NCI-H446 (cell line): ENCODE results near the gene MRPL4.

Experiments used
- DNase-seq, 2 experiments: peaks; one replicate each; lab custom pipeline; 2025; lab: John Stamatoyannopoulos, UW

The MRPL4 gene

DNA sequence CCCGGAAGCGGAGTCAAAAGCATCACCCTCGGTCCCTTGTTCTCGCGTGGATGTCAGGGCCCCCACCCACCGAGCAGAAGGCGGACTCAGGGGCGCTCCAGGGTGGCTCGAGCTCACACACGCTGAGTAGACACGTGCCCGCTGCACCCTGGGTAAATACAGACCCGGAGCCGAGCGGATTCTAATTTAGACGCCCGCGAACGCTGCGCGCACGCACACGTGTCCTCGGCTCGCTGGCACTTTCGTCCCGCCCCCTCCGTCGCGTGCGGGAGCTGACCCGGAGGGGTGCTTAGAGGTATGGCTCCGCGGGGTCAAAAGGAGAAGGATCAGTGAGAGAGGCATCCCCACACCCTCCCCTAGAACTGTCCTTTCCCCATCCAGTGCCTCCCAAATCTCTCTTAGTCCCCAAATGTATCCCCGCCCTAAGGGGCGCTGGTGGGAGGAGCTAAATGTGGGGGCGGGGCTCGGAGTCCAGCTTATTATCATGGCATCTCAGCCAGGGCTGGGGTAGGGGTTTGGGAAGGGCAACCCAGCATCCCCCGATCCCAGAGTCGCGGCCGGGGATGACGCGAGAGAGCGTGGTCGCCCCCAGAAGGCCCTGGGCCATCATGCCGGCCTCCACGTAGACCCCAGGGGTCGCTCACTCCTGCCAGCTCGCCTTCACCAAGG, 37.3 kb downstream of the MRPL4 start:
- DNase-seq = peak; percentile 90 to 91

DNA sequence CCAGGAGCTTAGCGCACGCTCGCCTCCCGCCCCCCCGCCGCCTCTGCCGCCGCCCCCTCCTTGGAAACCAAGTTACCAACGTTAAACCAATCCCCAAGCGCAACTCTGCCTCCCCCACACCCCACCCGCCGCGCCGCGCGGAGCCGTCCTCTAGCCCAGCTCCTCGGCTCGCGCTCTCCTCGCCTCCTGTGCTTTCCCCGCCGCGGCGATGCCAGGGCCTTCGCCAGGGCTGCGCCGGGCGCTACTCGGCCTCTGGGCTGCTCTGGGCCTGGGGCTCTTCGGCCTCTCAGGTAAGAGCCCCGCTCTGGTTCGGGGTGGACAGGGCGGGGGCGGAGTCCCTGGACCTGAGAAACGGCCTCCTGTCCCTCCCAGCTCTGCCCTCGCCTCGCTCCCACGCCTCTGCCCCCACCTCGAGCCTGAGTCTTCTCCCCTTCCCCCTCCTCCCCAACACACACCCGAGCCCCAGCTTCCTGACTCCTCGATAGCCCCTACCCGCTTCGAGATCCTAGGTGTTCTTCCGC, 37.9 kb downstream of the MRPL4 start, which contains the start of gene ICAM5:
TSS of gene ICAM5 (plus strand) at position 117 of the 521 bp plus-strand sequence. CDS start at position 209, 92 bp downstream.
- peak in 1 of 2 experiments; percentile 89 for DNase-seq

DNA sequence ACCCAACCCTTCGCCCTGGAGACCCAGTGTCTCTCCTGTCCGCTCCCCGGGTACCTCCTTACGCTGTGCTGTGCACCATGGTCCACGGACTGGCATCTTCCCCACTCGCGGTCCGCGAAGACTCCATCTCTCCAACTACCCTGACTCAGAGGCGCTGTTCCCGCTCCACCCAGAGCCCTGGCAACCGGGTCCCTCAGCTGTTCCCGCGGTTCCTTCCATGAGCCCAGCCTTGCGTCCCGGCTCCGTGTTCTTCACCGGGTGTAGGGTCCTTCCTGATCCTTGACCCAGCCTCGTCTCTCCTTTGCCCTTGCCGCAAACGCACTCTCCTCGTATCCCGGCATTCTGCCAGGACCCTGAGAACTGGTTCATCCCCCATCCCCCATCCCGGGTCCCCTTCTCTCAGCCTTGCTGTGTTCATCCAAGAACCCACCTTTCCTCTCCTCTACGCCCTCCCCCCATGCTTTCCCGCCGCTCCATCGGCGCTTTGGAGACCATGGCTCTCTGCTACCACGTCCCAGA, 38.4 kb downstream of the MRPL4 start:
- no peak for DNase-seq

DNA sequence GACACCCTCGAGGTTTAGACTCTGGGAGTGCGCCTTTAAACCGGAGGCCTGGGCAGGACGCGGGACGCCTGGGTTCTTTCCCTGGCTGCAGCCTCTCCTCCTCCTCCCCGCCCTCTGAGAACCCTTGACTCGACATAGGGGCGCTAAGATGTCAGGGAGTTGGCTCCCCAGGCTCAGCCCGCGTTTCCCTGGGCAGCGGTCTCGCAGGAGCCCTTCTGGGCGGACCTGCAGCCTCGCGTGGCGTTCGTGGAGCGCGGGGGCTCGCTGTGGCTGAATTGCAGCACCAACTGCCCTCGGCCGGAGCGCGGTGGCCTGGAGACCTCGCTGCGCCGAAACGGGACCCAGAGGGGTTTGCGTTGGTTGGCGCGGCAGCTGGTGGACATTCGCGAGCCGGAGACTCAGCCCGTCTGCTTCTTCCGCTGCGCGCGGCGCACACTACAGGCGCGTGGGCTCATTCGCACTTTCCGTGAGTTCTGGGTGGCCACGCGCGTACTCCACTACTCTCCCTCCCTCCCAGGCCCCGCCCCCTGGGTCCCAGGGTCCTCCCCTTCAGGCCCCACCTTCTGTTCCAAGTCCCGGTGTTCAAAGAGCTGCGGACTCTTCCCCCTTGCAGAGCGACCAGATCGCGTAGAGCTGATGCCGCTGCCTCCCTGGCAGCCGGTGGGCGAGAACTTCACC, 39.0 kb downstream of the MRPL4 start:
- peak in 1 of 2 experiments; percentile 64 for DNase-seq

DNA sequence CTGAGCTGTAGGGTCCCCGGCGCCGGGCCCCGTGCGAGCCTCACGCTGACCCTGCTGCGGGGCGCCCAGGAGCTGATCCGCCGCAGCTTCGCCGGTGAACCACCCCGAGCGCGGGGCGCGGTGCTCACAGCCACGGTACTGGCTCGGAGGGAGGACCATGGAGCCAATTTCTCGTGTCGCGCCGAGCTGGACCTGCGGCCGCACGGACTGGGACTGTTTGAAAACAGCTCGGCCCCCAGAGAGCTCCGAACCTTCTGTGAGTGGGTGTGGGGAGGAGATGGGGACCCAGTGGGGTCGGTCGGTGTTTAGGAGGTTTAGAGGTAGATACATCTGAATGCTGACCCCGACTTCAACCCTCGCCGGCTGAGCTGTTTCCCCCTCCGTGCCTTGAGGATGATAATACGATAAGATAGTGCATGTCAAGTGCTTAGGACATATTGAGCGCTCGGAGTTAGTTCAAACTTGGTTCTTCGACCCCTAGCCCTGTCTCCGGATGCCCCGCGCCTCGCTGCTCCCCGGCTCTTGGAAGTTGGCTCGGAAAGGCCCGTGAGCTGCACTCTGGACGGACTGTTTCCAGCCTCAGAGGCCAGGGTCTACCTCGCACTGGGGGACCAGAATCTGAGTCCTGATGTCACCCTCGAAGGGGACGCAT, 39.7 kb downstream of the MRPL4 start:
- no peak for DNase-seq

DNA sequence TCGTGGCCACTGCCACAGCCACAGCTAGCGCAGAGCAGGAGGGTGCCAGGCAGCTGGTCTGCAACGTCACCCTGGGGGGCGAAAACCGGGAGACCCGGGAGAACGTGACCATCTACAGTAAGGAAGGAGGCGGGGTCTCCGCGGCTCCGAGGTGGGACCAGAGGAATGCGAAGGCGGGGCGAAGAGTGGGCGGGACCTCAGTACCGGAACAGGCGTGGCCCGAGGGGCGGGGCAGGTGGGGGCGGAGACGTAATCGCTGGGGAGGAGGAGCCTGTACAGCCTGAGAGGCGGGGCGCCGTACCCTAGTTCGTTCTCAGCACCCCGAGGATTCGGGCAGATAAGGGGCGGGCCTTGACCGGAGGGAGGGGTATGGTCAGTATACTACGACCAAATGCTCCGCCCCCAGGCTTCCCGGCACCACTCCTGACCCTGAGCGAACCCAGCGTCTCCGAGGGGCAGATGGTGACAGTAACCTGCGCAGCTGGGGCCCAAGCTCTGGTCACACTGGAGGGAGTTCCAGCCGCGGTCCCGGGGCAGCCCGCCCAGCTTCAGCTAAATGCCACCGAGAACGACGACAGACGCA, 40.3 kb downstream of the MRPL4 start:
- DNase-seq = no peak

DNA sequence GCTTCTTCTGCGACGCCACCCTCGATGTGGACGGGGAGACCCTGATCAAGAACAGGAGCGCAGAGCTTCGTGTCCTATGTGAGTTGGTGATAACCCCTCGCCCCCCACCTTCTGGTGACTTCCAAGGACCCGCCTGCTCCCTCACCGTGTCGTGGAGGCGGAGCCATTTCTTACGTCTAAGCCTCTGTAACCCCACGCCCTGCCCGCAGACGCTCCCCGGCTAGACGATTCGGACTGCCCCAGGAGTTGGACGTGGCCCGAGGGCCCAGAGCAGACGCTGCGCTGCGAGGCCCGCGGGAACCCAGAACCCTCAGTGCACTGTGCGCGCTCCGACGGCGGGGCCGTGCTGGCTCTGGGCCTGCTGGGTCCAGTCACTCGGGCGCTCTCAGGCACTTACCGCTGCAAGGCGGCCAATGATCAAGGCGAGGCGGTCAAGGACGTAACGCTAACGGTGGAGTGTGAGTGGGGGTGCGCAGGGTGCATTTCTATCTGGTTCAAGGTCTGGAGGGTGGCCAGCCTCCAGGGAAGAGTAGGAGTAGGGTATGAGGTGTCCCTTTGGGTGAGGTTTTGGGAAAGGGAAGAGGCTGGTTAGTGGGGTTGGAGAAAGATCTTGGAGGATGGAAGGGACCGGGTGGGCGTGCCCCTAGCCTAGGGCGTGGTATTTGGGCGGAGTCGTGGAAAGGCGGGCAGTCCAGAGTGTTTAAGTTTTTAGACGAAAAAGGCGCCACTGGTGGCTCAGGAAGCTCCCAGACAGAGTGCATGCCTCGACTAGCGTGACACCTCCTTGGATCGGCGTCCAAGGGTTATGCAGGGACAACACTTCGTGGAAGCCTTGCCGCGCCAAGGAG, 41.0 kb downstream of the MRPL4 start:
- DNase-seq = no peak

DNA sequence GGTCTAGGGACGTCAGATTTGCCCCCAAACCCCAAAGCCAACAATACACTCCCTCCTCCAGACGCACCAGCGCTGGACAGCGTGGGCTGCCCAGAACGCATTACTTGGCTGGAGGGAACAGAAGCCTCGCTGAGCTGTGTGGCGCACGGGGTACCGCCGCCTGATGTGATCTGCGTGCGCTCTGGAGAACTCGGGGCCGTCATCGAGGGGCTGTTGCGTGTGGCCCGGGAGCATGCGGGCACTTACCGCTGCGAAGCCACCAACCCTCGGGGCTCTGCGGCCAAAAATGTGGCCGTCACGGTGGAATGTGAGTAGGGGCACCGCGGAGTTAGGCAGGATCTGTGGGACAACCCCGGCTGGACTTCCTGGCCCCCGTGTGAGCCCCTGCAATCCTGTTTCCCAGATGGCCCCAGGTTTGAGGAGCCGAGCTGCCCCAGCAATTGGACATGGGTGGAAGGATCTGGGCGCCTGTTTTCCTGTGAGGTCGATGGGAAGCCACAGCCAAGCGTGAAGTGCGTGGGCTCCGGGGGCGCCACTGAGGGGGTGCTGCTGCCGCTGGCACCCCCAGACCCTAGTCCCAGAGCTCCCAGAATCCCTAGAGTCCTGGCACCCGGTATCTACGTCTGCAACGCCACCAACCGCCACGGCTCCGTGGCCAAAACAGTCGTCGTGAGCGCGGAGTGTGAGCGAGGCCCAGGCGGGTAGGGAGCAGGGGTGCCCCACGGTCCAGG, 41.8 kb downstream of the MRPL4 start:
- DNase-seq = no peak

DNA sequence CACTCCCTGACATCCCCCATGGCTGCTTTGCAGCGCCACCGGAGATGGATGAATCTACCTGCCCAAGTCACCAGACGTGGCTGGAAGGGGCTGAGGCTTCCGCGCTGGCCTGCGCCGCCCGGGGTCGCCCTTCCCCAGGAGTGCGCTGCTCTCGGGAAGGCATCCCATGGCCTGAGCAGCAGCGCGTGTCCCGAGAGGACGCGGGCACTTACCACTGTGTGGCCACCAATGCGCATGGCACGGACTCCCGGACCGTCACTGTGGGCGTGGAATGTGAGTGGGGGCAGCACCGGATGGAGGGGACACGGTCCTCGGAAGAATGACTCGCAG, 42.3 kb downstream of the MRPL4 start:
- DNase-seq = no peak

DNA sequence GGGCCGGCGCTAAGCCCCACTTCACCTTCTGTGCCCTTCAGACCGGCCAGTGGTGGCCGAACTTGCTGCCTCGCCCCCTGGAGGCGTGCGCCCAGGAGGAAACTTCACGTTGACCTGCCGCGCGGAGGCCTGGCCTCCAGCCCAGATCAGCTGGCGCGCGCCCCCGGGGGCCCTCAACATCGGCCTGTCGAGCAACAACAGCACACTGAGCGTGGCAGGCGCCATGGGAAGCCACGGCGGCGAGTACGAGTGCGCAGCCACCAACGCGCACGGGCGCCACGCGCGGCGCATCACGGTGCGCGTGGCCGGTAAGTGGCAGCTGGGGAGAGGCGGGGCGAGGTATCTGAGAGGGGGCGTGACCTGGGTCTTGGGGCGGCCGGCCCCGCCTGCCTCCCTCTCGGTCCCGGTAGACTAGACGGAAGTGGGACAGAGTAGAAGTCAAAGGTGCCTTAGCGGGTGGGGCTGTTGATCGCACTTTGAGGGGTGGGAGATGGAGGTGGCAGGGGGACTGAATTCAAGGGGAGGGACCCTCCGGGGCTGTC, 43.4 kb downstream of the MRPL4 start:
- DNase-seq = no peak

DNA sequence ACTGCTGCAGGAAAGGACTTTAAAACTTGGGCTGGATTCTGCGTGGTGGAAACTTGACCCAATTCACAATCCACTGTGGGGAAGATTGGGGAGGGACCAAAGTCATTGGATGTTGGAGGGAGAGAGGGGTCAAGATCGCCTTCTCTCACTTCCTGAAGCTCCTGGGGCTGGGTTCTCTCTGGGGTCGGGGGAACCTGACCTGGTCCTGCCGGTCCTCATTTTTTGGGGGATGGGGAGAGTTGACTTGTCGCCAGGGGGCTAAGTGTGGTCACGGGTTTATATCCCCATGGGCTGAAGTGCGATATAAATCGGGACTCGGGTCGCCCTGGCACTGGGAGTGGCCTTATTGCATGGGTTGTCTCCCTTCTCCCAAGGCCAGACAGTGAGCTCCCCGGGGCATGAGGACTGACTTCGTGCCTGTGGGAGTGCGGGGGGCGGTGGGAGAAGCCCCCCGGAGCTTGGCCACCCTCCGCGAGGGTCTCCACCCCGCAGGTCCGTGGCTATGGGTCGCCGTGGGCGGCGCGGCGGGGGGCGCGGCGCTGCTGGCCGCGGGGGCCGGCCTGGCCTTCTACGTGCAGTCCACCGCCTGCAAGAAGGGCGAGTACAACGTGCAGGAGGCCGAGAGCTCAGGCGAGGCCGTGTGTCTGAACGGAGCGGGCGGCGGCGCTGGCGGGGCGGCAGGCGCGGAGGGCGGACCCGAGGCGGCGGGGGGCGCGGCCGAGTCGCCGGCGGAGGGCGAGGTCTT, 44.0 kb downstream of the MRPL4 start:
- DNase-seq = no peak

DNA sequence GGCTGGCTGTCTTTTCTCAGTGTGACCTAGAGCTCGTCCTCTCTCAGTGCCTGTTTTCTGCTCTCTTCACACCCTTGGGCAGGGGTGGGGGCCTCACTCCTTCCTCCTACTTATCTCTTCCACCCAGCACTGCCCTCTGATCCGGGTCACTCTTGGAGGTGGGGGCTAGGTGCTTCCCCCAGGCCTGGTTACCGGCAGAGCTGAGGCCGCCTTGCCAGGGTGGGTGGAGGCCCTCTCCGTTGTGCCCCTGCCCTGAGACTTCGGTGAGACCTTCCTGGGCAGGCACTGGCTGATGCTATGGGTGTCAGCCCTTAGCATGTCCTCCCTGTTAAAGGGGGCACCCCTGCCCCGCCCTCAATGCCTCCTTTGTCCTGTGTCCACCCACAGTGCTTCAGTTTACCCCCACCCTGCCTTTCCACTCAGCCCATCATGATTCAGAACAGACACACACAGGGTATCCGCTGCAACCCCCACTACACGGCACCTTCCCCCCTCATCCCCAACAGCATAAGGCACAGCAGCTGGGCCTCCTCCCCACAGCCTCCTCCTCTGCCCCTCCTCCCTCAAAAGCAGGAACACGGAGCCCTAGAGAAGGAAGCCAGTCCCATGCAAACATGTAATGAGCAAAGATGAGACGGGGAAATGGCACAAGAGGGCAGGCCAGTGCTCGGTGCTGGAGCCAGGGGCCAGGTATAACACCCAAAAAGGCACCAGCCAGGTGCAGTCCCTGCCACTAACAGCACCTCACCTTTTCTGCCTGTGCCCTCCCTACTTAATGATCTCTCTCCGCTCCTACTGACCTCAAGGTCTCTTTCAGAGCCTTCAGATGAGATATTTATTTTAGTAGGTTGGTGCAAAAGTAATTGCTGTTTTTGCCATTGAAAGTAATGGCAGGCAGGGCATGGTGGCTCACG, 47.8 kb downstream of the MRPL4 start:
- no peak for DNase-seq

DNA sequence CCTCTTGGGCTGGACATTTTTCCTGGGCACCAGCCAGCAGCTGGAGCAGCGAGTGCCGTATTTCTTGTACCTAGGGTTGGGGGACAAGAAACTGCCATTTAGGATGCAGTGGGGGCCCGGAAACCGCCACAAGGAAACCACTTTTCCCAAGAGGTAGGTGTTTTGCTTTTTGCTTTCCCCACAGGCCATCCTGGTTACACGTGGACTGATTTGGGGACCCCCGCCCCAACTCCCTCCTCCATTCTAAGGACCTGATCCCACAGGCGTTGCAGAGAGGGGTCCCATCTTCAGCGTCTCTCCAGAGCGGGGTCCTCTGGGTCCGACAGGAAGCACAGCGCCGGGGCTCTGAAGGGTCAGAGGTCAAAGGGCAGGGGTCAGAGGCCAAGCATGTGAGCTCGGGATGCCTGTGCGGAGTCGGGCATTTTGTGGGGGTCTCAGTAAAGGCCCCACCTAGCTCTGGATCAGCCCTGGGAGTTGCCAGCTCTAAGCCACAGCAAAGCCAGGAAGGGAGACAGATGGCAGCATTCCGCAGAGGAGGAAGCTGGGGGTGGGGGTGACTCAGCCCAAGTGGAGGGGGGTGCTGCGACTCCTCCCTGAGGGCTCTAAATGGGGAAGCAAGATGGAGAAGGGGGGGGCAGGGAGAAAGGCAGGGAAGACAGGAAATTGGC, 53.3 kb downstream of the MRPL4 start:
- DNase-seq = no peak

DNA sequence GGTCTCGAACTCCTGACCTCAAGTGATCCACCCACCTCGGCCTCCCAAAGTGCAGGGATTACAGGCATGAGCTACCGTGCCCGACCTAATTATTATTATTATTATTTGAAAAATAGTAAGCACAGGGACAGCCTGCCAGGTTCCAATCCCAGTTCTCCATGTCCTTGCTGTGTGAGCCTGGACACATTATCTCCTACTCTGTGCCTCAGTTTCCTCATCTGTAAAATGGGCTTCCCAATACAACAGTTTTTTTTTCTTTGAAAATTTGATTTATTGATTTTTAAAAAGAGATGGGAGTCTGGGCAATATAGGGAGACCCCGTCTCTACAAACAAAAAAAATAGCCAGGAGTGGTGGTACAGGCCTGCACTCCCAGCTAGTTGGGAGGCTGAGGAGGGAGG, 54.3 kb downstream of the MRPL4 start:
- no peak for DNase-seq

DNA sequence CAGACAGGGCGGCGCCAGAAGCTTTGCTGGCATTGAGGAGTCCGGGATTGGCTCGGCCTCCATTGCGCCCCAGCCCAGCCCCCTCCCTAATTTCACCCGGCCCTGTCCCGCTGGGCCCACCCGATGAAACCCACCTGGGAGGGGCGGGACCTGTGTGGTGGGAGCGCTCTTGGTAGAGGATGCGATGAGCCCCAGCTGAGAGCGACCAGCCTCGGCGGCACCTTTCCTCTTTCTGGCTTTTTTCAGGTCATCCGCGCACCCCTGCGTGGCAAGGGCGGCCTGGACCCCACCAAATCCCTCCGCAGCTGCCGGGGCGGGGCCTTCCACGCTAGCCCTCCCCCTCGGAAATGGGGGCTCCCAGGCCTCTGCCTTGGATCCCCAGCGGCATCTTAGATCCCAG, 57.4 kb downstream of the MRPL4 start, which contains the start of gene ZGLP1:
TSS of gene ZGLP1 (minus strand) at position 393 of the 400 bp plus-strand sequence.
- no peak for DNase-seq
